AG10803 (cell line): ENCODE results near the gene ACTRT2.

Experiments used
- DNase-seq: peaks from one replicate; pipeline ENCODE4 v3.0.0; 2010; ENCODE audit warnings: low read depth
- H3K4me3 ChIP-seq: 2 replicates; pipeline ENCODE4 v1.5.1; 2011; ENCODE audit warnings: mild to moderate bottlenecking, low read length, control low read depth
- CTCF ChIP-seq: conservative IDR thresholded peaks from 2 replicates; pipeline ENCODE4 v1.5.1; 2011; ENCODE audit warnings: mild to moderate bottlenecking, low read length, control low read depth, inconsistent platforms

Gene ACTRT2

DNA sequence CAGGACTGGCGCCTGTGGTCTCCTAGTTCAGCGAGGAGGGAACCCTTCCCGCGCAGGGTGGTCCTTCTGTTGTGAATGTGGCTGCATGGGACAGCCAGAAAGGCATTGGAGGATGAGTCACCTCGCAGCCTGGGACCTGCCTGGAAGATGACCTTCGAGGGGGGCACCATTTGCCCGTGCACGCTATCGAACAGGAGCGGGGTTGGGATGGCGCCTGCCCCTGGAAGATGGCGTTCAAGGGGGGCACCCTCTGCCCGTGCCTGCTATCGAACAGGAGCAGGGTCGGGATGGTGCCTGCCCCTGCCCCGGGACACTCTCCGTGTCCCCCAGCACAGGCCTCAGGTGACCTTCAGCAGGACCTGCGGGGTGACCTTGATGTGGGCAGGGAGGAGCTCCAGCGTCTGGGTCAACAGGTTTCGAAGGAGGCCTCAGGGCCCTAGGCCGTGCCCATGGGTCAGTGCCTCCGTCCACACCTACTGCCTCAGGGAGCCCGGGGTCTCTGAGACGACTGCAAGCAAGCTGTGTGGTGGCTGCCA lies 1.7 kb upstream of the ACTRT2 start:
- H3K4me3 ChIP-seq = no peak overlapping the region
- TF ChIP-seq CTCF = no peak
- DNase-seq = no peak

- TF ChIP-seq CTCF = no peak
- H3K4me3 ChIP-seq = no peak overlapping the region
Measured at GRCh38 chr1:3020263-3020909, 881 bp upstream of the ACTRT2 start.

GRCh38 chr1:3021801-3022401 lies 634 bp downstream of the ACTRT2 start:
- no peak overlapping the region for H3K4me3 ChIP-seq
- TF ChIP-seq CTCF = no peak
- no peak for DNase-seq

More at GRCh38 chr1:3020263-3020909, 881 bp upstream of the ACTRT2 start:
- no peak for DNase-seq

DNA sequence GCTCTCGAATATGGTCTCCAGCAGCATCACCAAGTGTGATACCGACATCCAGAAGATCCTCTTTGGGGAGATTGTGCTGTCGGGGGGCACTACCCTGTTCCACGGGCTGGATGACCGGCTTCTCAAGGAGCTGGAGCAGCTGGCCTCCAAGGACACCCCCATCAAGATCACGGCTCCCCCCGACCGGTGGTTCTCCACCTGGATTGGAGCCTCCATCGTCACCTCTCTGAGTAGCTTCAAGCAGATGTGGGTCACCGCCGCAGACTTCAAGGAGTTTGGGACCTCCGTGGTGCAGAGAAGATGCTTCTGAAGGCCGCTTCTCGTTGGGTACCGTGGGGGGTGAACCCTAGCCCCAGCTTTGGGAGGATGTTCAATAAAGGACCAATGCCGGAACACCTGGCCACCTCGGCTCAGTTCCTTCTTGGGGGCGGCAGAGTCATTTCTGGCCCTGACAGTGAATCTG lies 1.3 kb downstream of the ACTRT2 start:
- no peak for TF ChIP-seq CTCF
- DNase-seq = no peak
- no peak overlapping the region for H3K4me3 ChIP-seq

GRCh38 chr1:3022976-3023375 lies 1.7 kb downstream of the ACTRT2 start:
- no peak for DNase-seq
- H3K4me3 ChIP-seq = no peak overlapping the region
- TF ChIP-seq CTCF = no peak

- no peak for TF ChIP-seq CTCF
- no peak overlapping the region for H3K4me3 ChIP-seq
- DNase-seq = no peak
Measured at GRCh38 chr1:3024019-3024418, 2.8 kb downstream of the ACTRT2 start.

GRCh38 chr1:3024588-3024987 lies 3.3 kb downstream of the ACTRT2 start:
- H3K4me3 ChIP-seq = no peak overlapping the region
- no peak for TF ChIP-seq CTCF
- no peak for DNase-seq
